Measurements from ENCODE around the gene LGALS3BP.

The LGALS3BP gene

GRCh38 chr17:78925234-78925633 lies 54.5 kb downstream of the LGALS3BP start, which contains the start of gene TIMP2:
TSS of gene TIMP2 (minus strand) at chr17:78925387. CDS start at chr17:78925088, 299 bp downstream.
- TF ChIP-seq CTCF (IDR thresholded peaks at IDR 0.05) = no peak

GRCh38 chr17:78924481-78925151 lies 55.1 kb downstream of the LGALS3BP start:
- no peak for TF ChIP-seq CTCF (IDR thresholded peaks at IDR 0.05)

- no peak for TF ChIP-seq CTCF (IDR thresholded peaks at IDR 0.05)
Measured at GRCh38 chr17:78923660-78924453, 55.9 kb downstream of the LGALS3BP start.

GRCh38 chr17:78922816-78923498 lies 56.8 kb downstream of the LGALS3BP start:
- no peak for TF ChIP-seq CTCF (IDR thresholded peaks at IDR 0.05)

GRCh38 chr17:78921437-78921971 lies 58.2 kb downstream of the LGALS3BP start:
- no peak for TF ChIP-seq CTCF (IDR thresholded peaks at IDR 0.05)
